Caki2 (cell line): ENCODE data around the gene GPRIN1. TPM values are rescaled to one million over a fixed set of nuclear protein-coding genes. Genes with fewer than 3 reads are reported as not detected.

Experiments used
- DNase-seq: peaks from one replicate; pipeline ENCODE4 v3.0.0-alpha.2; 2015; ENCODE audit warnings: low read depth
- in situ Hi-C: cut with HindIII; loops from 2 replicates; pipeline ENCODE4 v1.10.0; 2016; ENCODE audit warnings: low sequenced_read_pairs, low pct_unique_long_range_greater_than_20kb, mixed read lengths
- total RNA-seq: library from RNA; depleted of rRNA; stranded (reverse); fragments of >200 nt; shearing (Covaris generic); gene quantifications from 2 replicates; pipeline ENCODE4 v1.2.3, GENCODE V29; 2014; ENCODE audit warnings: low replicate concordance; rRNA removed

GPRIN1 gene
- total RNA-seq = 30.1 and 36.8 TPM in 2 replicates

DNA sequence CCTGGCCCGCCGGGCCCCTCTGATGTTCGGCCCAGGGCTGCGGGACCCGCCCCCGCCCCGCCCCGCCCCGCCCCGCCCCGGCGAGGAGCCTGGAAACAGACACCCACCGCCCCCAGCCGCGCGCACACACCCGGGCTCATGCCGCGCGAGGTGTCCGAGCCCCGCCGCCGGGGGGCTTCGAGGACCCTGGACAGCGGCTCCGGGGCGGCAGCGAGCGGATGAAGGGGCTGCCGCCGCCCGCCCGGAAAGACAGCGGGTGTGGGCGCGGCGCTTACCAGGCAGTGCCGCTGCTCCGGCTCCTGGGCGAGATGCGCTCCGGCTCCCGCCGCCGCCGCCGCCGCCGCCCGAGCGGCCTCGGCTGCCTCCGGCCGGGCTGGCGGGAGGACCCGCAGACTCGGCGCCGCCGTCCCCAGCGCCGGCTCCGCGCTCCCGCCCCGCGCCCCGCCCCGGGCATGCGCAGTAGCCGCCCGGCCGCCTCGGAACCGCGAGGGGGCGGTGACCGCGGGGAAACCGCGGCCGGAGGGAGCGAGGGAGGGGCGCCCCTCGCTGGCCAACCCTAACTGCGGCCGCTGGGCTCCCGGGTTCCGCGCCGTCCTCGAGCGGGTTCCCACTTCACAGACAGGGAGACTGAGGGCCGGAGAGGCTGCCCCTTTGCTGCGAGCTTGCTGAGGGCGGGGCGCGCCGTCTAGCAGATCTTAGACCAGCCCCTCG, at the start of gene GPRIN1:
TSS of gene GPRIN1 (minus strand) at position 433 of the 711 bp plus-strand sequence. CDS start 10,322 bp downstream, outside the sequence.
- peak; percentile 76 for DNase-seq
- in situ Hi-C loops = no loop called here

- no peak for DNase-seq
- in situ Hi-C loops = no loop called here
Measured at GRCh38 chr5:176659512-176659839, 49.5 kb upstream of the GPRIN1 start.

- peak; percentile 22 for DNase-seq
- in situ Hi-C loops = no loop called here
Measured at GRCh38 chr5:176658817-176659511, 49.0 kb upstream of the GPRIN1 start.

GRCh38 chr5:176658007-176658599, 48.1 kb upstream of the GPRIN1 start:
- peak; percentile 41 for DNase-seq
- in situ Hi-C loops = no loop called here

- no peak for DNase-seq
- in situ Hi-C loops = no loop called here
Measured at GRCh38 chr5:176656467-176656990, 46.6 kb upstream of the GPRIN1 start.

DNA sequence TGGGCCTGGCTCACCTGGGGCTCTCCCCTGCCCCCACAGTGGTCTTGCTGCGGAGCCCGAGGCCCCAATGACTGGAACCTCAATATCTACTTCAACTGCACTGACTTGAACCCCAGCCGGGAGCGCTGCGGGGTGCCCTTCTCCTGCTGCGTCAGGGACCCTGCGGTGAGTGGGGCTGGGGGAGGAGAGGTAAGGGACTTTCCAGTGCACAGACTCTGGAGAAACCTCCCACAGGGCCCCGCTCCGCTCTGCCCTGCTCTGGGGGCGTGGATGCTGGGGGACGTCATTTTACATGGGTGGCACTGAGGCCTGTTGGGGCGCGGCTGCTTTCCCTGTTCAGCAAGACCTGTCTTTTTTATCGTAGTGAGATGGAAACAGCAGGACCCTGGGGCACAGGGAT, 44.9 kb upstream of the GPRIN1 start:
- no peak for DNase-seq
- in situ Hi-C loops = no loop called here

DNA sequence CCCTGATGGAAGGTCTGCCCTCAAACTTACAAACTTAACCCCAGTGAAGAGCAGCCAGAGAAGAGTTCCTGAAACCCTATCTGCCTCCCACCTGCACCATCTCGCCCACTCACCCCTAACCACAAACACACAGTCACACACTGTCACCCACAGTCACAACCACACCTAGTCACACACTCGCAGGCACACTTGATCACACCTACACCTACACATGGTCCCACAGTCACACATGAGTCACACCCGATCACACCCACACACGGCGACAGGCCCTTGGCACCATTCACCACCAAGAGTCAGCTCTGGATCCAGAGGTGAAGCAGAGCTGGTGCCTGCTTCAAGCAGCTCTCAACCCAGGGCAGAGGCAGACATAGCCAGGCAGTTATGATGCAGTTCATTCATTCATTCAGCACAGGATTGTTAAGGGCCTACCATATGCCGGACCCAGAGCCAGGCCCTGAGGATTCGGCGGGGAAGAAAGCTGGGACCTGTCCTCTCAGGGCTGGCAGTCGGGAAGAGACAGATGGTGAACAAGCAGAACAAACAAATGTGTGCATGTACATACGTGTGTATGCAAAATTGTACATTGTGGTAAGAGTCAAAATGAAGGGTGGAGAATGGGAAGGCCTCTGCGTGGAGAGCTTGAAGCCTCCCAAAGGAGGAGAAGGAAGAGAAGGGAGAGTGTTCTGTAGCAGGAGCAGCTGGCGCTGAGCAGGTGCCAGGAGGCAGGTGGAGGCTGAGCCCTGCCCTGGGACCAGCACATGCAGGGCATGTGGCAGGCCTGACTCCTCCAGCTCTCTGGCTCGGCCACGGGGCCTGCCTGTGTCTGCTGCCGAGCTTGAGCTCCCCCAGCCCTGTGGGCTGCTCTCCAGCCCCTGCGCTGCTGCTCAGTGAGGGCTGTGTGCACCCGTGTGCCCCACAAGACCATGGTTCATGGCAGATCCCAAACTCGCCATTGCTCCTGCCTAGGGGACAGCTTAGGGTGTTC, 43.7 kb upstream of the GPRIN1 start:
- peak; percentile 18 for DNase-seq
- in situ Hi-C loops = no loop called here

DNA sequence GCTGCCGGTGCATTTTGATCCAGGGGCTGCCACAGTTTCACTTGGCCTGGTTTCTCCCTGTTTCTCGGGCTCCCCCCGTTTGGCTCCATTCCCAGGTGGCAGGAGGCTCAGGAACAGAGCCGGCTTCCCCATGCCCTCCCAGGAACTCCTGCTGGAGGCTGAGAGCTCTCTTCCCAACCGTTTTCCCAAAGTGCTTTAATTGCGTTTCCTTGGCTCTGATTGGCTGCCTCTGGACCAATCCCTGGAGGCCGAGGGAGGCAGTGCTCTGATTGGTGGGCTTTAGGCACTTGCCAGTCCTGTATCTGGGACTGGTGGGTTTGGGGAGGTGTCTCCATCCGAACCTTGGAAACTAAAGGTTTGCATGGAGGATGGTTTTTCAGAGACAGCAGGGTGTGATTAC, 42.2 kb upstream of the GPRIN1 start:
- in situ Hi-C loops = no loop called here
- peak; percentile 22 for DNase-seq

GRCh38 chr5:176651472-176651980, 41.6 kb upstream of the GPRIN1 start:
- no peak for DNase-seq
- in situ Hi-C loops = no loop called here

- in situ Hi-C loops = no loop called here
- DNase-seq = no peak
Measured at GRCh38 chr5:176650354-176650884, 40.5 kb upstream of the GPRIN1 start.

- DNase-seq = no peak
- in situ Hi-C loops = no loop called here
Measured at GRCh38 chr5:176648474-176649194, 38.7 kb upstream of the GPRIN1 start.

- DNase-seq = peak; percentile 25
- in situ Hi-C loops = no loop called here
Measured at GRCh38 chr5:176647843-176648473, 38.0 kb upstream of the GPRIN1 start.

DNA sequence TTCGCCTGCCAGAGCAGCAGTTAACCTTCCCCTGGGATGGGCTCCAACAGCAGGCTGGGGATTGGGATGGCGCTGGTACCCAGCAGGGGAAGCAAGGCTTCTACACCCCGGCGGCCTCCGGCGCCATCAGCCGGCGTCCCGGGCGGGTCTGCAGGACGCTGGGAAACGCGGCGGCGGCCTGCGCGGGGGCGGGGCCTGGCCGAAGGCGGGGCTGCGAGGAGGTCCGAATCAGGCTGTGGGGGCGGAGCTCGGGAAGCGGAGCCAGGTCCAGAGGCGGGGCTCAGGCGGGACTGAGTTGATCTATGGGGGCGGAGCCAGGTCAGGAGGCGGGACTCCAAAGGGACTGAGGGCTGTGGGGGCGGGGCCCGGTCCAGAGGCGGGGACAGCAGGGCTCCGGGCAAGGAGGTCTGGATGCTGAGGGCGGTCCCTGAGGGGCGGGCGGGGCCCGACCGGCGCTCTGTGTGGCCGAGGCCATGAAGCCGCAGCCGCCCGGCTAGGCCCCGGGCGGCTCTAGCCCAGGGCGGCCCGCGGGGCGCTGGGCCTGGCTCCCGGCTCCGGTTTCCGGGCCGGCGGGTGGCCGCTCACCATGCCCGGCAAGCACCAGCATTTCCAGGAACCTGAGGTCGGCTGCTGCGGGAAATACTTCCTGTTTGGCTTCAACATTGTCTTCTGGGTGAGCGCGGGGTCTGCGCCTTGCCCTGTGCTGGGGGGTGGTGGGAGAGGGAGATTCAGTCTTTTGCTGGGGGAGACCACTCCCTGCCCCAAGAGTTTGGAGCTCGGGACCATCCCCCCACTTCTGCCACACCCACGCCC, 37.3 kb upstream of the GPRIN1 start, which contains the start of gene TSPAN17:
TSS of gene TSPAN17 (plus strand) at position 455 of the 813 bp plus-strand sequence. CDS start at position 587, 132 bp downstream.
- in situ Hi-C loops = no loop called here
- peak; percentile 98 for DNase-seq

GRCh38 chr5:176646707-176647029, 36.7 kb upstream of the GPRIN1 start:
- in situ Hi-C loops = no loop called here

GRCh38 chr5:176646049-176646706, 36.2 kb upstream of the GPRIN1 start:
- in situ Hi-C loops = no loop called here
- DNase-seq = peak; percentile 15

More at GRCh38 chr5:176646707-176647029, 36.7 kb upstream of the GPRIN1 start:
- no peak for DNase-seq
